ENCODE measurements around the gene CHIT1.
"Not testable (repeated sequence)": the region's sequence is repeated elsewhere in the genome, so short reads cannot be mapped to it uniquely, and the experiment has no call there.

GRCh38 chr1:203241708-203242107 is 12.2 kb upstream of the CHIT1 start:
- TF ChIP-seq EZH2 (IDR thresholded peaks at IDR 0.05); POLR2AphosphoS5 (IDR thresholded peaks at IDR 0.05; ENCODE audit: borderline replicate concordance, low read depth, low read length): not testable (repeated sequence)
